HG03457 (cell line): ENCODE results near the gene UBAP1.
"Not testable (repeated sequence)": the region's sequence is repeated elsewhere in the genome, so short reads cannot be mapped to it uniquely, and the experiment has no call there.

Experiments
- ATAC-seq: cut with Tn5 transposase; IDR thresholded peaks from one replicate; pipeline ENCODE4 v1.9.1; 2021; ENCODE audit warnings: moderate number of reproducible peaks; ENCODE audit not compliant: unreplicated experiment

Gene UBAP1

GRCh38 chr9:34220218-34220617, 41.4 kb downstream of the UBAP1 start:
- no peak for ATAC-seq

- no peak for ATAC-seq
Measured at GRCh38 chr9:34224349-34224748, 45.5 kb downstream of the UBAP1 start.

GRCh38 chr9:34226144-34226760, 47.4 kb downstream of the UBAP1 start:
- not testable (repeated sequence) for ATAC-seq

- no peak for ATAC-seq
Measured at GRCh38 chr9:34227445-34227844, 48.6 kb downstream of the UBAP1 start.

GRCh38 chr9:34230556-34230955, 51.7 kb downstream of the UBAP1 start:
- ATAC-seq, result no peak

GRCh38 chr9:34232201-34232600, 53.4 kb downstream of the UBAP1 start:
- no peak for ATAC-seq

- ATAC-seq, result no peak
Measured at GRCh38 chr9:34233672-34234071, 54.8 kb downstream of the UBAP1 start.

- no peak for ATAC-seq
Measured at GRCh38 chr9:34237836-34238235, 59.0 kb downstream of the UBAP1 start.

- no peak for ATAC-seq
Measured at GRCh38 chr9:34240006-34240405, 61.2 kb downstream of the UBAP1 start.

GRCh38 chr9:34242830-34243229, 64.0 kb downstream of the UBAP1 start:
- no peak for ATAC-seq

- ATAC-seq, result not testable (repeated sequence)
Measured at GRCh38 chr9:34245212-34245611, 66.4 kb downstream of the UBAP1 start.

- no peak for ATAC-seq
Measured at GRCh38 chr9:34246453-34246852, 67.6 kb downstream of the UBAP1 start.

- ATAC-seq, result not testable (repeated sequence)
Measured at GRCh38 chr9:34247782-34248181, 68.9 kb downstream of the UBAP1 start.

GRCh38 chr9:34249274-34249673, 70.4 kb downstream of the UBAP1 start:
- ATAC-seq, result no peak

GRCh38 chr9:34250721-34251120, 71.9 kb downstream of the UBAP1 start:
- ATAC-seq, result no peak

GRCh38 chr9:34252016-34252415, 73.2 kb downstream of the UBAP1 start:
- ATAC-seq, result no peak

GRCh38 chr9:34252670-34253459, 74.0 kb downstream of the UBAP1 start:
- ATAC-seq, result no peak

GRCh38 chr9:34253460-34253837, 74.6 kb downstream of the UBAP1 start:
- ATAC-seq, result no peak

- no peak for ATAC-seq
Measured at GRCh38 chr9:34254141-34254913, 75.5 kb downstream of the UBAP1 start.

- ATAC-seq, result no peak
Measured at GRCh38 chr9:34254966-34255825, 76.4 kb downstream of the UBAP1 start.

- no peak for ATAC-seq
Measured at GRCh38 chr9:34256104-34256503, 77.3 kb downstream of the UBAP1 start.
